Muscle layer of colon (tissue), 2 donors: Measurements from ENCODE around the gene TBC1D1.
"Not testable (repeated sequence)": the region's sequence is repeated elsewhere in the genome, so short reads cannot be mapped to it uniquely, and the experiment has no call there.

Source experiments
- H3K27ac ChIP-seq: one replicate; pipeline ENCODE4 v1.7.0; 2013; ENCODE audit warnings: low read depth, mild to moderate bottlenecking, low read length, moderate library complexity
- H3K27me3 ChIP-seq, 2 donors: one replicate each; pipeline ENCODE4 v1.7.0; 2013; ENCODE audit warnings: low read length in 2 of 2, mild to moderate bottlenecking in 2 of 2; ENCODE audit not compliant: insufficient read depth in 2 of 2, control insufficient read depth in 1 of 2
- H3K36me3 ChIP-seq: one replicate; pipeline ENCODE4 v1.7.0; 2013; ENCODE audit warnings: mild to moderate bottlenecking, low read length; ENCODE audit not compliant: insufficient read depth
- H3K4me1 ChIP-seq: one replicate; pipeline ENCODE4 v1.7.0; 2013; ENCODE audit warnings: mild to moderate bottlenecking, low read length; ENCODE audit not compliant: insufficient read depth
- H3K4me3 ChIP-seq, 2 donors: one replicate each; pipeline ENCODE4 v1.7.0; 2013; ENCODE audit warnings: low read length in 2 of 2, low read depth in 1 of 2, mild to moderate bottlenecking in 1 of 2, moderate library complexity in 1 of 2
- H3K9ac ChIP-seq: one replicate; pipeline ENCODE4 v1.7.0; 2013; ENCODE audit warnings: low read length
- H3K9me3 ChIP-seq: one replicate; pipeline ENCODE4 v1.7.0; 2013; ENCODE audit warnings: mild to moderate bottlenecking, low read length
- donor health status: abdominal sarcoma.
- donor health status: Adenocarcinoma of cecum.

Gene TBC1D1

GRCh38 chr4:37908488-37909331 lies 17.8 kb downstream of the TBC1D1 start:
- no peaks in the 10 kb centered on the region for H3K9me3 ChIP-seq
- H3K9ac ChIP-seq: no peak overlapping the region
- peak overlapping the region in 1 of 2 donors; percentile 45 for H3K4me3 ChIP-seq
- peak overlapping the region; percentile 66 for H3K27ac ChIP-seq
- H3K4me1 ChIP-seq: peaks cover 40% of the 10 kb centered on the region
- no peaks in the 10 kb centered on the region for H3K27me3 ChIP-seq
- no peaks in the 10 kb centered on the region for H3K36me3 ChIP-seq

- Histone ChIP-seq H3K9ac (no peak overlapping the region), H3K27me3 (no peaks in the 10 kb centered on the region), H3K36me3 (no peaks in the 10 kb centered on the region), H3K4me3 (peak overlapping the region in 1 of 2 donors; percentile 45), H3K9me3 (no peaks in the 10 kb centered on the region), H3K27ac (peak overlapping the region; percentile 42), H3K4me1 (peaks cover 35% of the 10 kb centered on the region)
Measured at GRCh38 chr4:37909332-37910090, 18.6 kb downstream of the TBC1D1 start.

GRCh38 chr4:37910091-37910486 lies 19.2 kb downstream of the TBC1D1 start:
- Histone ChIP-seq H3K4me3 (no peak overlapping the region), H3K4me1 (peaks cover 30% of the 10 kb centered on the region), H3K36me3 (no peaks in the 10 kb centered on the region), H3K9ac (no peak overlapping the region), H3K9me3 (no peaks in the 10 kb centered on the region), H3K27ac (no peak overlapping the region), H3K27me3 (no peaks in the 10 kb centered on the region)

- H3K9me3 ChIP-seq: no peaks in the 10 kb centered on the region
- H3K27ac ChIP-seq: no peak overlapping the region
- H3K36me3 ChIP-seq: no peaks in the 10 kb centered on the region
- H3K4me1 ChIP-seq: peaks cover 29% of the 10 kb centered on the region
- H3K9ac ChIP-seq: no peak overlapping the region
- H3K27me3 ChIP-seq: no peaks in the 10 kb centered on the region
- no peak overlapping the region for H3K4me3 ChIP-seq
Measured at GRCh38 chr4:37914539-37914938, 23.7 kb downstream of the TBC1D1 start.

- no peak overlapping the region for H3K27ac ChIP-seq
- no peak overlapping the region for H3K4me3 ChIP-seq
Measured at GRCh38 chr4:37917388-37917787, 26.5 kb downstream of the TBC1D1 start.

GRCh38 chr4:37918653-37919052 lies 27.8 kb downstream of the TBC1D1 start:
- H3K36me3 ChIP-seq: no peaks in the 10 kb centered on the region
- H3K9me3 ChIP-seq: no peaks in the 10 kb centered on the region
- no peak overlapping the region for H3K9ac ChIP-seq
- peaks cover 23% of the 10 kb centered on the region for H3K4me1 ChIP-seq
- H3K4me3 ChIP-seq: no peak overlapping the region
- H3K27me3 ChIP-seq: no peaks in the 10 kb centered on the region
- H3K27ac ChIP-seq: no peak overlapping the region

More at GRCh38 chr4:37917388-37917787, 26.5 kb downstream of the TBC1D1 start:
- no peaks in the 10 kb centered on the region for H3K36me3 ChIP-seq
- H3K4me1 ChIP-seq: peaks cover 23% of the 10 kb centered on the region
- no peaks in the 10 kb centered on the region for H3K9me3 ChIP-seq
- H3K9ac ChIP-seq: no peak overlapping the region
- no peaks in the 10 kb centered on the region for H3K27me3 ChIP-seq

- peaks cover 13% of the 10 kb centered on the region for H3K4me1 ChIP-seq
- no peaks in the 10 kb centered on the region for H3K27me3 ChIP-seq
- no peak overlapping the region for H3K4me3 ChIP-seq
- H3K27ac ChIP-seq: no peak overlapping the region
- no peaks in the 10 kb centered on the region for H3K9me3 ChIP-seq
- H3K9ac ChIP-seq: no peak overlapping the region
- no peaks in the 10 kb centered on the region for H3K36me3 ChIP-seq
Measured at GRCh38 chr4:37922328-37922727, 31.4 kb downstream of the TBC1D1 start.

GRCh38 chr4:37923089-37923488 lies 32.2 kb downstream of the TBC1D1 start:
- H3K4me3 ChIP-seq, H3K9me3 ChIP-seq, H3K27me3 ChIP-seq, H3K9ac ChIP-seq, H3K36me3 ChIP-seq, H3K27ac ChIP-seq: not testable (repeated sequence)
- H3K4me1 ChIP-seq: peaks cover 14% of the 10 kb centered on the region

GRCh38 chr4:37924946-37925345 lies 34.1 kb downstream of the TBC1D1 start:
- Histone ChIP-seq H3K27ac (no peak overlapping the region), H3K27me3 (no peaks in the 10 kb centered on the region), H3K4me1 (peaks cover 25% of the 10 kb centered on the region), H3K9ac (no peak overlapping the region), H3K9me3 (no peaks in the 10 kb centered on the region), H3K4me3 (no peak overlapping the region), H3K36me3 (no peaks in the 10 kb centered on the region)

- no peak overlapping the region for H3K27ac ChIP-seq
- no peaks in the 10 kb centered on the region for H3K27me3 ChIP-seq
- H3K36me3 ChIP-seq: no peaks in the 10 kb centered on the region
Measured at GRCh38 chr4:37927434-37927833, 36.5 kb downstream of the TBC1D1 start.

GRCh38 chr4:37928426-37929416 lies 37.8 kb downstream of the TBC1D1 start:
- H3K4me1 ChIP-seq: peaks cover 30% of the 10 kb centered on the region
- H3K27me3 ChIP-seq: no peaks in the 10 kb centered on the region
- no peak overlapping the region for H3K9ac ChIP-seq
- no peak overlapping the region for H3K4me3 ChIP-seq
- H3K36me3 ChIP-seq: peaks cover under 1% of the 10 kb centered on the region
- H3K27ac ChIP-seq: peak overlapping the region; percentile 12
- H3K9me3 ChIP-seq: no peaks in the 10 kb centered on the region

More at GRCh38 chr4:37927434-37927833, 36.5 kb downstream of the TBC1D1 start:
- Histone ChIP-seq H3K9me3 (no peaks in the 10 kb centered on the region), H3K4me1 (peaks cover 30% of the 10 kb centered on the region), H3K4me3 (no peak overlapping the region), H3K9ac (no peak overlapping the region)
